Measurements from ENCODE around the gene GAS2L1.

Gene GAS2L1

DNA sequence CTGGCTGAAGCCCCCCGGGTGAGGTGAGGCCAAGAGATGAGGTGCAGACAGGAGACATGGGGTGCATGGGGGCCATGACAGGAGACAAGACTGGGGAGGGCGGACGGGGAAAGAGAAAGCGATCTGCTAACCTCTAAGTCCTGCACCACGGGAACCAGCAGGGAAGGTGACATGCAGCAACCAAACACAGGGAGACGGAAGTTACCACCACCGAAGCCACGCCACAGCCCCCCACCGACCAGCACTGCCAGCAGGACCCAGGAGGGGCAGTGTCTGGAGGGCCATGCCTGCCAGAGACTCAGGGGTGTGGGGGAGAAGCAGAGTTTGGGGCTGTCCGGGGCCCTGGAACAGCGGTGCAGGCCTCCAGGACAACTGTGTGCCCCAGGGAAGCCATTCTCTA is 23.1 kb downstream of the GAS2L1 start:
- no peak for DNase-seq (ENCODE audit: low read depth)
- in situ Hi-C loops (cut with HindIII; ENCODE audit: low sequenced_read_pairs) = no loop called here
- TF ChIP-seq, protein P1, sequence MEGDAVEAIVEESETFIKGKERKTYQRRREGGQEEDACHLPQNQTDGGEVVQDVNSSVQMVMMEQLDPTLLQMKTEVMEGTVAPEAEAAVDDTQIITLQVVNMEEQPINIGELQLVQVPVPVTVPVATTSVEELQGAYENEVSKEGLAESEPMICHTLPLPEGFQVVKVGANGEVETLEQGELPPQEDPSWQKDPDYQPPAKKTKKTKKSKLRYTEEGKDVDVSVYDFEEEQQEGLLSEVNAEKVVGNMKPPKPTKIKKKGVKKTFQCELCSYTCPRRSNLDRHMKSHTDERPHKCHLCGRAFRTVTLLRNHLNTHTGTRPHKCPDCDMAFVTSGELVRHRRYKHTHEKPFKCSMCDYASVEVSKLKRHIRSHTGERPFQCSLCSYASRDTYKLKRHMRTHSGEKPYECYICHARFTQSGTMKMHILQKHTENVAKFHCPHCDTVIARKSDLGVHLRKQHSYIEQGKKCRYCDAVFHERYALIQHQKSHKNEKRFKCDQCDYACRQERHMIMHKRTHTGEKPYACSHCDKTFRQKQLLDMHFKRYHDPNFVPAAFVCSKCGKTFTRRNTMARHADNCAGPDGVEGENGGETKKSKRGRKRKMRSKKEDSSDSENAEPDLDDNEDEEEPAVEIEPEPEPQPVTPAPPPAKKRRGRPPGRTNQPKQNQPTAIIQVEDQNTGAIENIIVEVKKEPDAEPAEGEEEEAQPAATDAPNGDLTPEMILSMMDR (IDR thresholded peaks at IDR 0.05; ENCODE audit: low read depth, low read length, missing control alignments) = no peak
- H3K4me3 ChIP-seq (ENCODE audit: low read depth, low read length) = no peak overlapping the region

DNA sequence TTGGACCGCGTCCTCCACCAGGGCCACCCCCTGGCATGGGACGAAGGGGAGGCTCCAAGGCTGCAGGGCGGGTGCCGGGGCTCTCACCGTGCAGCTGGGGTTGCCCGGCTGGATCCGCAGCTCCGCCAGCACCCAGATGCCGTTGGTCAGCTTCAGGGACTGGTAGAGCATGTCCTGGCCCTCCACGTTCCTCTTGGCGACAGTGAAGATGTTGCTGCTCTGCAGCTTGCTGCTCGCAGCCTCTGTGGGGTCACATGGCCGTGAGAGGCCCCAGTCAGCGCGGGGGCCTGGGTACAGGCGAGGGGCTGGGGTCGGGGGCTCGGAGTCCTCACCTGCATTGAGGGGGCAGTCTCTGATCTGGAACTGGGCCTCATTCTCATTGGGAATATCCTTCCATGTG is 23.8 kb downstream of the GAS2L1 start:
- no peak overlapping the region for H3K4me3 ChIP-seq (ENCODE audit: low read depth, low read length)
- in situ Hi-C loops (cut with HindIII; ENCODE audit: low sequenced_read_pairs) = no loop called here

DNA sequence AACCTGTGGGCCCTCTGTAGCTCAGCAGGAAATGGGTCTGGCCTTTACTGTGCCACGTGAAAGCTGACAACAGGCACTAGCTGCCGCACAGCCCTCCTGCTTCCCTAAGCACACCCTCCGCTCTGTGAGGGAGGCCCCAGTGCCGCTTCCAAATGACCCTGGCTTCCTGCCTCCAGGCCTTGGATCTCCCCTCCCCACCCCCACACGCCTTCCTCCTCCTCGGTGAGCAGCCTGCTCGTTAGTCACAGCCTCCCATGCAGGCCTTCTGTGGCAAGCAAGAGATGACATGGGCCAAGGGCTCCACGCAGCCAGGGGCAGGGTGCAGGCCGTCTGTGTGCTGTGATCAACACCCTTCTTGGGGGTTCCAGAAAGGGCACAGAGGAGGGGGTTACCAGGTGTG is 24.3 kb downstream of the GAS2L1 start:
- H3K4me3 ChIP-seq (ENCODE audit: low read depth, low read length) = no peak overlapping the region
- DNase-seq (ENCODE audit: low read depth) = no peak
- TF ChIP-seq, protein P1 (IDR thresholded peaks at IDR 0.05; ENCODE audit: low read depth, low read length, missing control alignments) = no peak
- in situ Hi-C loops (cut with HindIII; ENCODE audit: low sequenced_read_pairs) = no loop called here

More for the DNA sequence above, 23.8 kb downstream of the GAS2L1 start:
- TF ChIP-seq, protein P1 (IDR thresholded peaks at IDR 0.05; ENCODE audit: low read depth, low read length, missing control alignments) = no peak
- DNase-seq (ENCODE audit: low read depth) = no peak

DNA sequence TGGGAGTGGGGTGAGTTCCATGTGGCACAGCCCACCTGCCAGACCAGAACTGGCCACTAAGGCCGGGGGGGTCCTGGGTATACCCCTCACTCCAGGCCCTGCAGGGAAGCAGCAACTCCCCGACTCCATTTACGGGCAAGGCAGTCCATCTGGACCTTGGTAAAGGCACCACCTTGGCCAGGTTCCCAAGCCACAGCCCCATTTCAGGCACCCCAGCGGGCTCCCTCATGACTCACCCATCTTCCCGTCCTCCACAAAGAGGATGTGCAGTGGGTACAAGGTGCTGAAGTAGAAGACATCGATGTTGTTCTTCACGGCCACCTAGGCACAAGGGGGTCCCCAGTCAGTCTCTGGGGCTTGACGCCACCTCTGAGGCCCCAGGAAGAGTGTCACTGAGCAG is 24.8 kb downstream of the GAS2L1 start:
- TF ChIP-seq, protein P1 (IDR thresholded peaks at IDR 0.05; ENCODE audit: low read depth, low read length, missing control alignments) = no peak
- in situ Hi-C loops (cut with HindIII; ENCODE audit: low sequenced_read_pairs) = no loop called here
- DNase-seq (ENCODE audit: low read depth) = no peak
- no peak overlapping the region for H3K4me3 ChIP-seq (ENCODE audit: low read depth, low read length)

DNA sequence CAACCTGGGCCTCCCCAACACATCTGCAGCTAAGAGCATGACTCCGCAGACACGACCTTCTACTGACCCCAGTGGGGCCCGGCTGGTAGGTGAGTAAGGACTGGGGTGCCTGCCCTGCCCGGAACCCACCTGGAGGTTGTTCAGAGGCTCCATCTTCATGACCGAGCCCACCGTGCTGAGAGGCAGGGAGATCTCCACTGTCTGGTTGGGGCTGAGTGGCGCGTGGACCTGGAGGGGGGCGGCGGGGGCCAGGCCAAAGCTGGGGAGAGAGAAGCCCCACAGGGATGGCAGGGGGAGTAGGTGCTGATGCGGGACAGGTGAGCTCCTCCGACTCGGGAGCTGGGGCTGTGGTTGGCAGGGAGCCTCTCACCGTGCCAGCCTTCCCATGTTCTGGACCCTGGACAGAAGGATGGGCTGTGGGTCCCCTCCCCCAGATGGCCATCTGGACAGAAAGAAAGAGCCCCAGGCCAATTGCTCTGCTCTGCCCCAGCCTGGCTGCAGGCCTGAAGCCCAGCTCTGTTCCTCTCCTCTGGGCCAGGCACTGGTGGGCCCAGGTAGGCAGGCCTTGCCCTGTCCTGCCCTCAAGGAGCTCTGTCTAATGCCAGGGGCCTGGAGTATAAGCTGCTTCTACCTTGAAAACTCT is 25.3 kb downstream of the GAS2L1 start:
- TF ChIP-seq, protein P1 (IDR thresholded peaks at IDR 0.05; ENCODE audit: low read depth, low read length, missing control alignments) = no peak
- in situ Hi-C loops (cut with HindIII; ENCODE audit: low sequenced_read_pairs) = no loop called here
- DNase-seq (ENCODE audit: low read depth) = no peak

DNA sequence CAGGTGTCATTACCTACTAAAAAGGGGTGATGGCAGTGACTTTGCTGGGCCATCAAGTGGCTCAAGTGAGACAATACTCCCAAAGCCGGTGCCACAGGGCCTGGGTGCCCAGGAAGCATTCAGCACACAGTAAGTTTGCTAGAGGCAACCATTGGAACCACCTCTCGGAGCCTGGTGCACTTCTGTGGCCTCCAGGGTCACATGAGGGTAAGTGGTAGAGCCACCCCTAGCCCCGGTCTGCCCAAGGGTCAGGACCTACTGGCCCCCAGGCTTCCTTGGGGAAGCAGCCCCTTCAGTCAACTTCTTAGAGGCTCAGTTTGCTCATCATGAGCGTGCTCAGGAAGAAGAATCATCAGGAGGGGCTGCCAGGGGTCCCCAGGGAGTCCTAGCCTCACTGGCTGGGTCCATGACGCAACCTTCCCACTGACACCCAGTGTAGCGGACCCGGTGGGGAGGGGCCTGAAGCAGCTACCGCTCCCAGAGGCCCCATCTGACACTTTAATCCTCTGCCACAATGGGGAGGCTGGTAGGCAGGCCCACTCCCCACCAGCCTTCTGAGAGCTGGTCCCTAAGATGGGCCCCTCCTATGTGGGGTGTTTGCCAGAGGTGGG is 26.5 kb downstream of the GAS2L1 start:
- TF ChIP-seq, protein P1 (IDR thresholded peaks at IDR 0.05; ENCODE audit: low read depth, low read length, missing control alignments) = no peak
- DNase-seq (ENCODE audit: low read depth) = no peak
- no peak overlapping the region for H3K4me3 ChIP-seq (ENCODE audit: low read depth, low read length)
- in situ Hi-C loops (cut with HindIII; ENCODE audit: low sequenced_read_pairs) = no loop called here

More for the DNA sequence above, 25.3 kb downstream of the GAS2L1 start:
- no peak overlapping the region for H3K4me3 ChIP-seq (ENCODE audit: low read depth, low read length)

All from astrocyte of the cerebellum (primary cell).